ENCODE data around the gene ZNF611. TPM values are rescaled to one million over a fixed set of nuclear protein-coding genes. Genes with fewer than 3 reads are reported as not detected.

ZNF611 gene
- total and polyA plus RNA-seq, 2 of the 13 experiments (the other 11 are each of a cell fraction or from before 2014, with no cell fraction given), result 2.7 to 4.1 TPM

DNA sequence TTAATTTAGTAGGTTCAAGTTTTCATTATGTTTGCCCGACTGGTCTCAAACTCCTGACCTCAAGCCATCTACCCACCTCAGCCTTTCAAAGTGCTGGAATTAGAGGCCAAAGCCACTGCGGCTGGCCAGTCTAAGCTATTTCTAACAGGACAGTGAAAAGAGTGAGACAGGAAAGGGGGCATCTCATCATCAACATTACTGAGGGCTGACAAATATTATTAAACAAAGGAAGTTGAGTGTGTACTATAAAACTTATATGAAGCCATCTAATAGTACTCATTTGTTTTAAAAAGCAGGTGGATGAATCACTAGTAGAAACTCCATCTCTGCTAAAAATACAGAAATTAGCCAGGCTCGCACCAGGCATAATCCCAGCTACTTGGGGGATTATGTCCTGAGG lies 24.3 kb downstream of the ZNF611 start:
- no peak overlapping the region for H3K4me3 ChIP-seq (replicated peaks in 1 of 3; ENCODE audit: insufficient read depth in 1 of 3, low read depth in 2 of 3, low read length in 3 of 3)
- no peak overlapping the region for H3K27ac ChIP-seq (ENCODE audit: extremely low read length, insufficient read depth, low read length)
- CTCF ChIA-PET (ENCODE audit: low intra/inter-chr PET ratio, low total read pairs), result no interaction called here
- no peak overlapping the region for H3K9ac ChIP-seq (ENCODE audit: insufficient read depth, low read depth, low read length)
- no peaks in the 10 kb centered on the region for H3K27me3 ChIP-seq (ENCODE audit: control insufficient read depth in 1 of 2, insufficient read depth in 2 of 2, low read length in 2 of 2)
- BruUV-seq (replicated peaks), result no TSS peak
- ATAC-seq (no peak), FAIRE-seq (no peak), DNase-seq (ENCODE audit: low spot score) (no peak)
- H3K9me3 ChIP-seq (ENCODE audit: low read length), result peaks cover 18% of the 10 kb centered on the region
- H3K4me1 ChIP-seq (ENCODE audit: insufficient read depth, low read length), result peaks cover 21% of the 10 kb centered on the region
- H3K79me2 ChIP-seq (ENCODE audit: insufficient read depth, low read length), result no peaks in the 10 kb centered on the region
- intact Hi-C loops (cut with micrococcal nuclease; ENCODE audit: unreplicated experiment) (no loop called here), in situ Hi-C loops (cut with HindIII; ENCODE audit: extremely low pct_ligation_motif_present, low pct_unique_long_range_greater_than_20kb) (no loop called here)
- POLR2A ChIA-PET, result no interaction called here
- H4K20me1 ChIP-seq (ENCODE audit: insufficient read depth, low read length), result no peaks in the 10 kb centered on the region
- H3K4me2 ChIP-seq (ENCODE audit: low read depth, low read length), result no peak overlapping the region
- H3K36me3 ChIP-seq (replicated peaks in 1 of 2; ENCODE audit: control insufficient read depth in 1 of 2, insufficient read depth in 2 of 2, low read length in 2 of 2), result peaks cover 1 to 3% of the 10 kb centered on the region in 2 experiments; a peak in 2 of 5 replicates
- TF ChIP-seq, protein P1, sequence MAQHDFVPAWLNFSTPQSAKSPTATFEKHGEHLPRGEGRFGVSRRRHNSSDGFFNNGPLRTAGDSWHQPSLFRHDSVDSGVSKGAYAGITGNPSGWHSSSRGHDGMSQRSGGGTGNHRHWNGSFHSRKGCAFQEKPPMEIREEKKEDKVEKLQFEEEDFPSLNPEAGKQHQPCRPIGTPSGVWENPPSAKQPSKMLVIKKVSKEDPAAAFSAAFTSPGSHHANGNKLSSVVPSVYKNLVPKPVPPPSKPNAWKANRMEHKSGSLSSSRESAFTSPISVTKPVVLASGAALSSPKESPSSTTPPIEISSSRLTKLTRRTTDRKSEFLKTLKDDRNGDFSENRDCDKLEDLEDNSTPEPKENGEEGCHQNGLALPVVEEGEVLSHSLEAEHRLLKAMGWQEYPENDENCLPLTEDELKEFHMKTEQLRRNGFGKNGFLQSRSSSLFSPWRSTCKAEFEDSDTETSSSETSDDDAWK (CRISPR knock-in tag; IDR thresholded peaks at IDR 0.05), result no peak
- TF ChIP-seq SMYD3 (CRISPR knock-in tag; IDR thresholded peaks at IDR 0.05) (no peak), ZNF737 (CRISPR knock-in tag; IDR thresholded peaks at IDR 0.05; ENCODE audit: borderline replicate concordance) (no peak), ZNF557 (CRISPR knock-in tag; IDR thresholded peaks at IDR 0.05) (no peak), DMAP1 (CRISPR knock-in tag; IDR thresholded peaks at IDR 0.05) (no peak), PRPF4 (IDR thresholded peaks at IDR 0.05; ENCODE audit: low read depth, low read length, poor library complexity, severe bottlenecking) (no peak), TAF1 (CRISPR knock-in tag; IDR thresholded peaks at IDR 0.05) (no peak), ASH2L (IDR thresholded peaks at IDR 0.05; ENCODE audit: insufficient read length, low read depth, low read length) (no peak), KMT2B (CRISPR knock-in tag; IDR thresholded peaks at IDR 0.05) (no peak), ZNF431 (CRISPR knock-in tag; IDR thresholded peaks at IDR 0.05; ENCODE audit: borderline replicate concordance, low read depth) (no peak)
- TF ChIP-seq, protein P2, sequence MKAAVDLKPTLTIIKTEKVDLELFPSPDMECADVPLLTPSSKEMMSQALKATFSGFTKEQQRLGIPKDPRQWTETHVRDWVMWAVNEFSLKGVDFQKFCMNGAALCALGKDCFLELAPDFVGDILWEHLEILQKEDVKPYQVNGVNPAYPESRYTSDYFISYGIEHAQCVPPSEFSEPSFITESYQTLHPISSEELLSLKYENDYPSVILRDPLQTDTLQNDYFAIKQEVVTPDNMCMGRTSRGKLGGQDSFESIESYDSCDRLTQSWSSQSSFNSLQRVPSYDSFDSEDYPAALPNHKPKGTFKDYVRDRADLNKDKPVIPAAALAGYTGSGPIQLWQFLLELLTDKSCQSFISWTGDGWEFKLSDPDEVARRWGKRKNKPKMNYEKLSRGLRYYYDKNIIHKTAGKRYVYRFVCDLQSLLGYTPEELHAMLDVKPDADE (CRISPR knock-in tag; IDR thresholded peaks at IDR 0.05), result no peak
- TF ChIP-seq, protein P3, sequence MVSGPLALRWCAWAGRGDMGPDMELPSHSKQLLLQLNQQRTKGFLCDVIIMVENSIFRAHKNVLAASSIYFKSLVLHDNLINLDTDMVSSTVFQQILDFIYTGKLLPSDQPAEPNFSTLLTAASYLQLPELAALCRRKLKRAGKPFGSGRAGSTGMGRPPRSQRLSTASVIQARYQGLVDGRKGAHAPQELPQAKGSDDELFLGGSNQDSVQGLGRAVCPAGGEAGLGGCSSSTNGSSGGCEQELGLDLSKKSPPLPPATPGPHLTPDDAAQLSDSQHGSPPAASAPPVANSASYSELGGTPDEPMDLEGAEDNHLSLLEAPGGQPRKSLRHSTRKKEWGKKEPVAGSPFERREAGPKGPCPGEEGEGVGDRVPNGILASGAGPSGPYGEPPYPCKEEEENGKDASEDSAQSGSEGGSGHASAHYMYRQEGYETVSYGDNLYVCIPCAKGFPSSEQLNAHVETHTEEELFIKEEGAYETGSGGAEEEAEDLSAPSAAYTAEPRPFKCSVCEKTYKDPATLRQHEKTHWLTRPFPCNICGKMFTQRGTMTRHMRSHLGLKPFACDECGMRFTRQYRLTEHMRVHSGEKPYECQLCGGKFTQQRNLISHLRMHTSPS (CRISPR knock-in tag; IDR thresholded peaks at IDR 0.05; ENCODE audit: low read depth), result no peak
- TF ChIP-seq, protein P4, sequence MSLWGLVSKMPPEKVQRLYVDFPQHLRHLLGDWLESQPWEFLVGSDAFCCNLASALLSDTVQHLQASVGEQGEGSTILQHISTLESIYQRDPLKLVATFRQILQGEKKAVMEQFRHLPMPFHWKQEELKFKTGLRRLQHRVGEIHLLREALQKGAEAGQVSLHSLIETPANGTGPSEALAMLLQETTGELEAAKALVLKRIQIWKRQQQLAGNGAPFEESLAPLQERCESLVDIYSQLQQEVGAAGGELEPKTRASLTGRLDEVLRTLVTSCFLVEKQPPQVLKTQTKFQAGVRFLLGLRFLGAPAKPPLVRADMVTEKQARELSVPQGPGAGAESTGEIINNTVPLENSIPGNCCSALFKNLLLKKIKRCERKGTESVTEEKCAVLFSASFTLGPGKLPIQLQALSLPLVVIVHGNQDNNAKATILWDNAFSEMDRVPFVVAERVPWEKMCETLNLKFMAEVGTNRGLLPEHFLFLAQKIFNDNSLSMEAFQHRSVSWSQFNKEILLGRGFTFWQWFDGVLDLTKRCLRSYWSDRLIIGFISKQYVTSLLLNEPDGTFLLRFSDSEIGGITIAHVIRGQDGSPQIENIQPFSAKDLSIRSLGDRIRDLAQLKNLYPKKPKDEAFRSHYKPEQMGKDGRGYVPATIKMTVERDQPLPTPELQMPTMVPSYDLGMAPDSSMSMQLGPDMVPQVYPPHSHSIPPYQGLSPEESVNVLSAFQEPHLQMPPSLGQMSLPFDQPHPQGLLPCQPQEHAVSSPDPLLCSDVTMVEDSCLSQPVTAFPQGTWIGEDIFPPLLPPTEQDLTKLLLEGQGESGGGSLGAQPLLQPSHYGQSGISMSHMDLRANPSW (CRISPR knock-in tag; IDR thresholded peaks at IDR 0.05; ENCODE audit: borderline replicate concordance), result no peak
- TF ChIP-seq, protein P5, sequence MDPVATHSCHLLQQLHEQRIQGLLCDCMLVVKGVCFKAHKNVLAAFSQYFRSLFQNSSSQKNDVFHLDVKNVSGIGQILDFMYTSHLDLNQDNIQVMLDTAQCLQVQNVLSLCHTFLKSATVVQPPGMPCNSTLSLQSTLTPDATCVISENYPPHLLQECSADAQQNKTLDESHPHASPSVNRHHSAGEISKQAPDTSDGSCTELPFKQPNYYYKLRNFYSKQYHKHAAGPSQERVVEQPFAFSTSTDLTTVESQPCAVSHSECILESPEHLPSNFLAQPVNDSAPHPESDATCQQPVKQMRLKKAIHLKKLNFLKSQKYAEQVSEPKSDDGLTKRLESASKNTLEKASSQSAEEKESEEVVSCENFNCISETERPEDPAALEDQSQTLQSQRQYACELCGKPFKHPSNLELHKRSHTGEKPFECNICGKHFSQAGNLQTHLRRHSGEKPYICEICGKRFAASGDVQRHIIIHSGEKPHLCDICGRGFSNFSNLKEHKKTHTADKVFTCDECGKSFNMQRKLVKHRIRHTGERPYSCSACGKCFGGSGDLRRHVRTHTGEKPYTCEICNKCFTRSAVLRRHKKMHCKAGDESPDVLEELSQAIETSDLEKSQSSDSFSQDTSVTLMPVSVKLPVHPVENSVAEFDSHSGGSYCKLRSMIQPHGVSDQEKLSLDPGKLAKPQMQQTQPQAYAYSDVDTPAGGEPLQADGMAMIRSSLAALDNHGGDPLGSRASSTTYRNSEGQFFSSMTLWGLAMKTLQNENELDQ (CRISPR knock-in tag; IDR thresholded peaks at IDR 0.05; ENCODE audit: borderline replicate concordance), result no peak
- no peak overlapping the region for H2AFZ ChIP-seq (ENCODE audit: low read length)
- 45% methylated on average over 3 of the region's 3 CpGs for WGBS (ENCODE audit: low lambda C conversion rate)

Measured in HepG2 (cell line).